ENCODE measurements around the gene TYW5.

The TYW5 gene

DNA sequence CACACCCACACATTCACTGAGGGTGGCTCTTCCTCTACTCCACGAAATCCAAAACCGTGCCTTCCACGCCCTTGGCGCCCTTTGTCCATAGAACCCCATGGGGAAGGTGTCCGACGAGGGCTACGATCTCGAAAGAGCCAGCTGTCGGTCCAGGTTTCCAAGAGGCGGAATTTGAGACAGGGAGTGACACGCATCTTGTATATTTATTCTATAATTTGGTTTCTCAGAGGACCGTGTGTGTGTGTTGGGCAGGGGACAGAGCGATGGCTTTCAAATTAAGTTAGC, 43.5 kb downstream of the TYW5 start:
- no peak for DNase-seq

DNA sequence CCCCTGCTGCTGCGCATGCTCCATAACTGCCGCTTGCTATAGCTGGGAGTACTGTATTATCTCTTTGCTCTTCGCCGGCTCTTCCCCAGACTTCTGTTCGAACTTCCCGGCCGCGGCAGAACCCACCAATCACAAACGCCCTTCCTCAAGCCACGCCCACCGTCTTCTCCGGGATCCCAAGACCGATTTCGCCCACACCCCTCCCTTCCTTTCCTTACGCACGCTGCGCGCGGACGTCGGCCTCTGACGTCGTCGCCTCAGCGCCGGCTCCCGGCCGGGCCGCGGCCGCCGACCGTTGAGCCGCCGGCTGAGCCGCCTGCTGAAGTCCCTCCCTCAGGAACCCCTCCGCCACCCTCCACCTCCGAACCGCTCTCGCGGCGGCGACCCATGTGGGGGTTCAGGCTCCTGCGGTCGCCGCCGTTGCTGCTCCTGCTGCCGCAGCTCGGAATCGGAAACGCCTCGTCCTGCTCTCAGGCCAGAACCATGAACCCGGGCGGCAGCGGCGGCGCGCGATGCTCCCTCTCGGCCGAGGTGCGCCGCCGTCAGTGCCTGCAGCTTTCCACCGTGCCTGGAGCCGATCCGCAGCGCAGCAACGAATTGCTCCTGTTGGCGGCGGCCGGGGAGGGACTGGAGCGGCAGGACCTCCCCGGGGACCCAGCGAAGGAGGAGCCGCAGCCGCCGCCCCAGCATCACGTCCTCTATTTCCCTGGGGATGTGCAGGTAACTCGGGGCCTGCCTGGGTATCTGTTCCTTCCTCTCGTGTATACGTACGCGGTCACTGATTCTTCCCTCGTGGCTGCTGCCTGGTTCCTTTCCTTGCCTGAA, 44.0 kb downstream of the TYW5 start, which contains the start of gene C2orf69:
Gene C2orf69 (plus strand): TSS at position 242 of the 825 bp plus-strand sequence. CDS start 146 bp downstream, at position 388.
- DNase-seq: peak; percentile 75 to 94

DNA sequence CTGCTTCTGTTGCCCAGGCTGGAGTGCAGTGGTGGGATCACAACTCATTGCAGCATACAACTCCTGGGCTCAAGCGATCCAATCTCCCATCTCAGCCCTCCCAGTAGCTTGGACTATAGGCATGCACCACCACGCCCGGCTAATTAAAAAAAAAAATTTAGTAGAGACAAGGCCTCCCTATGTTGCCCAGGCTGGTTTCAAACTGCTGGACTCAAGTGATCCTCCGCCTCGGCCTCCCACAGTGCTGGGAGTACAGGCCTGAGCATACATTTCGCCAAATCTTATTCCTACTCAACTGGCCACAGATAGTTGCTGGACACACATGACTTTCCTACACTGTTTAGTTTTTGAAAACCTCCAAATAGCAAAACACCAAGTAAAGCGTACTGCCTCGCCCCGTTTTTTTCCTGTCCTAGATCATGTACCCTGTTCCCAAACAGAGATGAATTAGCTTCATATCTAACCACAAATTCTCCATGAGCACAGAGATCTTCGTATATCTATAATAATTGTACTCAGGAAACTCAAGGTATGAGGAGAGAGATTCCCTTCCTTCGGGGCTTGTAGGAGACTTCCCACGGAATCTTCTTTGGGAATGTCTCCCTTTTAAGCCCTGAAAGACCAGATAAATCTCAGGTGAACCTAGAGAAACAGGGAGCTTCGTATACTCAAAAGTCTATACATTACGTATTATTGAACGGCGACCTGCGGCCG, 44.8 kb downstream of the TYW5 start:
- DNase-seq: peak in 1 of 2 experiments; percentile 28

DNA sequence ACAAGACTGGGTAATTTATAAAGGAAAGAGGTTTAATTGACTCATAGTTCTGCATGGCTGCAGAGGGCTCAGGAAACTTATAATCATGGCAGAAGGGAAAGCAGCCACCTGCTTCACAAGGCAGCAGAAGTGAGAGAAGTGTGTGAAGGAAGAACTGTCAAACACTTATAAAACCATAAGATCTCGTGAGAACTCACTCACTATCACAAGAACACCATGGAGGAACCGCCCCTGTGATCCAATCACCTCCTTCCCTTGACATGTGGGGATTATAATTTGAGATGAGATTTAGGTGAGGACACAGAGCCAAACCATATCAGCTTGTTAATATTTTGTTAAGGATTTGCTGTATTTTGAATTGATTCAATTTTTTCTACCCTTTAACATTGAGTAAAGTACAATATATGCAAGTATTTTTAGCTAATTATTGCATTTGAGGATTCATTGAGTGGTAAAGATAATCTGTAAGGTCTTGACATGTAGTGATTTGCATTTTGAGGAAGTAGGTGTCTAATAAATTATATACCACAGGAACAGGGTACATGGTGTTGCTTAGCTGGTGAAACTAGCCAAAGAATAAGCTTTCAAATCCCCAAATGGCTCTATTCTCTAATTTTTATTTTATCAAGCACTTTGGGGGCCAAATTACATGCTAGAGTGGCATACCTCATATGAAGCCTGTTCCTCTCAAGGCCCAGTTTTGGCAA, 48.1 kb downstream of the TYW5 start:
- DNase-seq: no peak

DNA sequence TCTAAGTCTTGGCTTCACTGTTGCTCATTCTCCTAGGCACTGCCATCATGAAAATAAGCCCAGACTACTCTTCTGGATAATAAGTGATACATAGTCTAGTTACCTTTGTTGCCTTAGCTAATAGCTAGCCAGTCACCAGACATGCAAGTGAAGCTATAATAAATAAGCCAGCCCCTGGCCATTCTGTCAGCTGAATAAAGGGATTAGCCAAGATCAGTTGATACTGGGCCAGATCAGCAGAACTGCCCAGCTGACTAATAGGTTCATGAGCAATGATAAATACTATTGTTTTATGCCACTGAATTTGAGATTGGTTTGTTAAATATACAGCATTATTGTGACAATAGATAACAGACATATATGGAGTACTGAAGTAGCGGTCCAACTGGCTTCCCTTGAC, 52.2 kb downstream of the TYW5 start:
- no peak for DNase-seq

DNA sequence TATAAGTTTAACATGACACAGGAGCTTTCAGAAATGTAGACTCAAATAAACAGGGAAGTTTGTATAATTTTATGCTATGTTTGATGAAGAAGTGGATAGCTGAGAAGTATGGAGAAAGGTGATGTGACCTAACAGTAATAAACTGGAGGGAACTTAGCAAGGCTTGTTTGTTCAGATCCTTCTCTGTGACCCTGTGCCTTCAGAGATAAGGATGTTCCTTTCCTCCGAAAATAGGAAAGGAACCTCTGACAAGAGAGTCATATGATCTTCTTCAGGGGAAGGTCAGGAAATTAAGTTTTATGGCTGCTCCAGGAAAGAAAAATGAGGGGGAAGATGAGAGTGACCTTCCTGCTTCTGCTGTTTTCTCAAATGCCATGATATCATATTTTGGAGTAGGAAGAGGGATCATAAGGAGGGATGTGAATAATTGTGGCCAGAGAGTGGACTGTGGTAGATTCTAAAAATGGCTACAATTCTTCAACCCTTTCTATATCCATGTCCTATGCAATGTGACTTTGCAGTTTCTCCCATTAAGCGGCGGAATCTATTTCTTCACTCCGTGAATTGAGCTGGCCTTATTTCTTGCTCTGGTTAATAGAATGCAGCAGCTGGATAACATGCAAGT, 52.7 kb downstream of the TYW5 start:
- DNase-seq: no peak

DNA sequence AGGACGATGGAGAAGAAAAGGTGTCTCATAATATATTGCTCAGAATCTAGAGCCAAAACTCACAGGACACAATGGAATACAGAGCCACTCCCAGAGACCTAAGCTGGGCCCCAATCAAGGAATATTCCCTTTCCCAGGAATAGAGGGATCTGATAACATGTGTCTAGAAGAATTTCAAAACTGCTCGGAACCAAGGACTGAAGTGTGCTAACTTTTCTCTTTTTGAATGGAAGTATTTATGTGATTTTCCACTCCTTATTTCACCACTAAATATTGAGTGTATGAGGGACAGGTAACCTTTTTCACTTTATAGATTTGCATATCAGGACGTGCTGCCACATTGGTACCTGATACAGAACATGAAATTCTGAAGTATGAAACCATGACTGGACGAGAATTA, 53.3 kb downstream of the TYW5 start:
- DNase-seq: no peak

DNA sequence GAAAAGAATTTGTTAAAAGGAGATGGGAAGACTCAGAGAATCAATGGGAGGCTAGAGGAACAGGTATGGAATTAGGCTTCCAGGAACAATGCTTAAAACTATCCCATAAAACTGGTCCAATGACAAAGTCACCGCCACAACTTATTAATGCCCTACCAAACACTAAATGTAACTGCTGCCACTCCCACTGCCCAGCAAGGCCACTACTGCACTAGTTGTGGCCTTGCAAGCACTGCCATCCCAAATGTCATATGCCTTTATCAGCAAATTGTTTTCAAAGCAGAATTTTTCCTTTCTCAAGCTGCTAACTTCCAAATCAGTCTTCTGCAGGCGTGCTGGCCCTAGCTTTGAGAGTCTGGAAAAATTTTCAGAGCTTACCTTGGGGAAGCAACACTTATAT, 58.7 kb downstream of the TYW5 start:
- no peak for DNase-seq

DNA sequence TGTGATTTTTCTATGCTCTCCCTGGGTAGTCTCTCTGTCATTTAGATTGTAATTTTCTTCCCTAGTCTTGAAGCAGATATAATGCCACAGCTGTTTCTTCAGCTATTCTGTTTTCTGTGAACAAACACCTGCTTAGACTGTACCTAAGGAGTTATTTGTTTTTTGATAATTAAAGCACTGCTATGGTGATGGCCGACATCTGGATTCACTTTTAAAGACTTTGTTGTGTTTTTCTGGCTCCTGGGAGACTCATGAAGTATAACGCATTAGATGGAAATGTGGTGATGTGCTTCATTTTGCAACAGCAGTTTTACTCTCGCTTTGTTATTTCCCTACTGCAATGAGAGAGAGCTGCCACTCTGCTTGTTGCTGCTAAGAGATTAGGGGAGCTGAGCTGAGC, 59.9 kb downstream of the TYW5 start:
- no peak for DNase-seq

DNA sequence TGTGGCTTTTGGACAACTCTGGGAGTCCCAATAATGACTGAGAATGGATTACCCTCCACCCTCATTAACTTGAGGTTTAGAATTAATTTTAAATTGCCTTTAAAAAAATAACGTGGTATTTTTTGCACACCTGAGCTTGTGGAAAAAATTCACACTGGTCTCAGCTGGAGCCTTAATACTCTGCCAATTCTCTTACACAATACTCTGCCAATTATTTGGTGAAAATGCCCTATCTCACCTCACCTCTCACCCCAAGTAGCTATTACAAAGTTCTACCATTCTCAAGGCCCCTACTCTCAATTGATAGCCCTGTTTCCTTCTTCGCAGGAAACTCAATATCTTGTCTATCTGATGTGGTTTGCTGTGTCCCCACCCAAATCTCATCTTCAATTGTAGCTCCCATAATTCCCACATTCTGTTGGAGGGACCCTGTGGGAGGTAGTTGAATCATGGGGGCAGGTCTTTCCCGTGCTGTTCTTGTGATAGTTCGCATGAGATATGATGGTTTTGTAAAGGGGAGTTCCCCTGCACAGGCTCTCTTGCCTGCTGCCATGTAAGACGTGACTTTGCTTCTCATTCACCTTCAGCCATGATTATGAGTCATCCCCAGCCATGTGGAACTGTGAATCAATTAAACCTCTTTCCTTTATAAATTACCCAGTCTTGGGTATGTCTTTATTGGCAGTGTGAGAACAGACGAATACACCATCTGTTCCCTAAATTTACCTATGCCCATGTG, 71.6 kb downstream of the TYW5 start:
- no peak for DNase-seq

DNA sequence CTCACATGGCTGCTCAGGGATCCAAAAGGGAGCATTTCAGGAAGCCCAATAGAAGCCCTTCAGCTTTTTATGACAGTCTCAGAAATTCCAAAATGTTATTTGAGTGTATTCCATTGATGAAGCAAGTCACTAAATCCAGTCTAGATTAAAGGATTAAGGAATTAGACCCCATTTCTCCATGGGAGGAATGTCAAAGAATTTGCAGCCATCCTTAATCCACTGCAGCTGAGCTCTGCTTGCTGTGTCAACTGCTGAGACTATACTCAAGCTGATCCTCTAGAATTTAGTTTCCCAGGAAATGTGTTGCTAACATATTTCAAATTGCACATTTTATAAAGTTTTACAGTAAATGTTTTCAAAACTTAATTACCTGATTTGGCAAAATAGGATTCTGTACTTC, 72.6 kb downstream of the TYW5 start:
- DNase-seq: no peak
